ENCODE results near the gene GGA3. TPM values are rescaled to one million over a fixed set of nuclear protein-coding genes. Genes with fewer than 3 reads are reported as not detected.

Gene GGA3
- polyA plus RNA-seq, 1 donor (not counting 4 experiments of a cell fraction or from before 2014, with no cell fraction given) = 25.2 TPM

GRCh38 chr17:75272848-75273184 lies 11.4 kb upstream of the GGA3 start:
- dilution Hi-C loops (cut with MboI; ENCODE audit: extremely low pct_ligation_motif_present, low sequenced_read_pairs) = no loop called here
- FAIRE-seq = no peak
- H3K9me3 ChIP-seq (ENCODE audit: control insufficient read depth, low read depth, low read length) = no peaks in the 10 kb centered on the region
- H3K4me2 ChIP-seq (ENCODE audit: control insufficient read depth, extremely low read depth, insufficient read depth, low read depth, low read length) = no peak overlapping the region
- peaks cover 2% of the 10 kb centered on the region for H3K9me1 ChIP-seq (ENCODE audit: control insufficient read depth, extremely low read depth, insufficient read depth, low read length)
- no peak overlapping the region for H3K27ac ChIP-seq (ENCODE audit: control insufficient read depth, insufficient read depth, low read length)
- H3K9ac ChIP-seq (ENCODE audit: control insufficient read depth, extremely low read depth, insufficient read depth, low read length) = no peak overlapping the region
- no peaks in the 10 kb centered on the region for H3K79me2 ChIP-seq (ENCODE audit: control insufficient read depth, insufficient read depth, low read length)
- H3K27me3 ChIP-seq (ENCODE audit: control insufficient read depth, extremely low read depth, insufficient read depth, low read length) = no peaks in the 10 kb centered on the region
- no peak for DNase-seq (ENCODE audit: low read depth, low spot score)
- H2AFZ ChIP-seq (ENCODE audit: control insufficient read depth, low read length) = no peak overlapping the region
- TF ChIP-seq, protein P1, sequence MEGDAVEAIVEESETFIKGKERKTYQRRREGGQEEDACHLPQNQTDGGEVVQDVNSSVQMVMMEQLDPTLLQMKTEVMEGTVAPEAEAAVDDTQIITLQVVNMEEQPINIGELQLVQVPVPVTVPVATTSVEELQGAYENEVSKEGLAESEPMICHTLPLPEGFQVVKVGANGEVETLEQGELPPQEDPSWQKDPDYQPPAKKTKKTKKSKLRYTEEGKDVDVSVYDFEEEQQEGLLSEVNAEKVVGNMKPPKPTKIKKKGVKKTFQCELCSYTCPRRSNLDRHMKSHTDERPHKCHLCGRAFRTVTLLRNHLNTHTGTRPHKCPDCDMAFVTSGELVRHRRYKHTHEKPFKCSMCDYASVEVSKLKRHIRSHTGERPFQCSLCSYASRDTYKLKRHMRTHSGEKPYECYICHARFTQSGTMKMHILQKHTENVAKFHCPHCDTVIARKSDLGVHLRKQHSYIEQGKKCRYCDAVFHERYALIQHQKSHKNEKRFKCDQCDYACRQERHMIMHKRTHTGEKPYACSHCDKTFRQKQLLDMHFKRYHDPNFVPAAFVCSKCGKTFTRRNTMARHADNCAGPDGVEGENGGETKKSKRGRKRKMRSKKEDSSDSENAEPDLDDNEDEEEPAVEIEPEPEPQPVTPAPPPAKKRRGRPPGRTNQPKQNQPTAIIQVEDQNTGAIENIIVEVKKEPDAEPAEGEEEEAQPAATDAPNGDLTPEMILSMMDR (optimal IDR thresholded peaks at IDR 0.05 in 1 of 3, IDR thresholded peaks at IDR 0.05 in 1 of 3, conservative IDR thresholded peaks at IDR 0.05 in 1 of 3; ENCODE audit: extremely low read depth in 1 of 3, insufficient read depth in 2 of 3, low read length in 3 of 3) = no peak
- TF ChIP-seq EZH2 (IDR thresholded peaks at IDR 0.05; ENCODE audit: low read length) = no peak
- H3K4me3 ChIP-seq (ENCODE audit: control insufficient read depth in 2 of 3, extremely low read depth in 1 of 3, insufficient read depth in 2 of 3, low read depth in 1 of 3, low read length in 3 of 3) = no peak overlapping the region
- H3K36me3 ChIP-seq (ENCODE audit: control insufficient read depth in 2 of 2, extremely low read depth in 1 of 2, insufficient read depth in 2 of 2, low read length in 2 of 2) = peaks cover 6 to 12% of the 10 kb centered on the region in 2 experiments
- no peaks in the 10 kb centered on the region for H4K20me1 ChIP-seq (ENCODE audit: control insufficient read depth, extremely low read depth, insufficient read depth, low read length)
- H3K4me1 ChIP-seq (ENCODE audit: control insufficient read depth, extremely low read depth, insufficient read depth, low read length) = peaks cover 20% of the 10 kb centered on the region

- Histone ChIP-seq H3K9me3 (ENCODE audit: control insufficient read depth, low read depth, low read length) (no peaks in the 10 kb centered on the region), H4K20me1 (ENCODE audit: control insufficient read depth, extremely low read depth, insufficient read depth, low read length) (no peaks in the 10 kb centered on the region), H3K36me3 (ENCODE audit: control insufficient read depth in 2 of 2, extremely low read depth in 1 of 2, insufficient read depth in 2 of 2, low read length in 2 of 2) (peaks cover 6 to 12% of the 10 kb centered on the region in 2 experiments), H3K27ac (ENCODE audit: control insufficient read depth, insufficient read depth, low read length) (no peak overlapping the region), H3K9ac (ENCODE audit: control insufficient read depth, extremely low read depth, insufficient read depth, low read length) (peak overlapping the region; percentile 75), H2AFZ (ENCODE audit: control insufficient read depth, low read length) (peak overlapping the region; percentile 89), H3K27me3 (ENCODE audit: control insufficient read depth, extremely low read depth, insufficient read depth, low read length) (no peaks in the 10 kb centered on the region), H3K4me2 (ENCODE audit: control insufficient read depth, extremely low read depth, insufficient read depth, low read depth, low read length) (peak overlapping the region; percentile 84), H3K79me2 (ENCODE audit: control insufficient read depth, insufficient read depth, low read length) (no peaks in the 10 kb centered on the region), H3K4me1 (ENCODE audit: control insufficient read depth, extremely low read depth, insufficient read depth, low read length) (peaks cover 20% of the 10 kb centered on the region), H3K9me1 (ENCODE audit: control insufficient read depth, extremely low read depth, insufficient read depth, low read length) (peaks cover 2% of the 10 kb centered on the region), H3K4me3 (ENCODE audit: control insufficient read depth in 2 of 3, extremely low read depth in 1 of 3, insufficient read depth in 2 of 3, low read depth in 1 of 3, low read length in 3 of 3) (peak overlapping the region; percentile 70 to 81 (median 70))
- no peak for FAIRE-seq
- TF ChIP-seq EZH2 (IDR thresholded peaks at IDR 0.05; ENCODE audit: low read length) = no peak
- TF ChIP-seq, protein P1 (optimal IDR thresholded peaks at IDR 0.05 in 1 of 3, IDR thresholded peaks at IDR 0.05 in 1 of 3, conservative IDR thresholded peaks at IDR 0.05 in 1 of 3; ENCODE audit: extremely low read depth in 1 of 3, insufficient read depth in 2 of 3, low read length in 3 of 3) = no peak
- DNase-seq (ENCODE audit: low read depth, low spot score) = no peak
- dilution Hi-C loops (cut with MboI; ENCODE audit: extremely low pct_ligation_motif_present, low sequenced_read_pairs) = no loop called here
Measured at GRCh38 chr17:75271955-75272847, 10.8 kb upstream of the GGA3 start.
